Measurements from ENCODE around the gene SBSN. TPM values are rescaled to one million over a fixed set of nuclear protein-coding genes. Genes with fewer than 3 reads are reported as not detected.

SBSN gene
- total RNA-seq, 2 experiments from 2014 or later, result not detected

GRCh38 chr19:35501684-35502083, 26.4 kb downstream of the SBSN start:
- no peak for ATAC-seq
- intact Hi-C loops (cut with micrococcal nuclease), result no loop called here
- no peaks in the 10 kb centered on the region for H3K4me1 Mint-ChIP-seq (ENCODE audit: low read depth)
- DNase-seq, result no peak
- no peak for TF ChIP-seq CTCF (IDR thresholded peaks at IDR 0.05)
- H3K36me3 Mint-ChIP-seq (ENCODE audit: low read depth), result no peaks in the 10 kb centered on the region
- no peak overlapping the region for H3K4me3 Mint-ChIP-seq
- CTCF ChIA-PET, result interaction anchor here (1.2 to 1.4 kb wide), 2 partner anchors 9 to 149 kb away, joined by 3 to 7 read pairs; no protein-coding TSS in a partner anchor
- POLR2A ChIA-PET, result no interaction called here
- peaks cover 7% of the 10 kb centered on the region for H3K27me3 Mint-ChIP-seq
- H3K9me3 Mint-ChIP-seq, result no peaks in the 10 kb centered on the region
- H3K27ac Mint-ChIP-seq, result no peak overlapping the region

- no peak for TF ChIP-seq CTCF (IDR thresholded peaks at IDR 0.05)
- Mint-ChIP-seq H3K27me3 (peaks cover 3% of the 10 kb centered on the region), H3K9me3 (no peaks in the 10 kb centered on the region), H3K36me3 (ENCODE audit: low read depth) (no peaks in the 10 kb centered on the region), H3K27ac (no peak overlapping the region), H3K4me3 (no peak overlapping the region), H3K4me1 (ENCODE audit: low read depth) (no peaks in the 10 kb centered on the region)
- CTCF ChIA-PET, result interaction anchor here (1.2 kb wide), 1 partner anchor 148 kb away, joined by 3 read pairs; no protein-coding TSS in a partner anchor
- no peak for DNase-seq
- POLR2A ChIA-PET, result no interaction called here
- intact Hi-C loops (cut with micrococcal nuclease), result no loop called here
- no peak for ATAC-seq
Measured at GRCh38 chr19:35500611-35501010, 27.5 kb downstream of the SBSN start.

GRCh38 chr19:35498984-35499527, 29.1 kb downstream of the SBSN start:
- no peak for TF ChIP-seq CTCF (IDR thresholded peaks at IDR 0.05)
- Mint-ChIP-seq H3K27me3 (peaks cover 2% of the 10 kb centered on the region), H3K4me1 (ENCODE audit: low read depth) (peaks cover 8% of the 10 kb centered on the region), H3K4me3 (no peak overlapping the region), H3K27ac (no peak overlapping the region), H3K36me3 (ENCODE audit: low read depth) (no peaks in the 10 kb centered on the region), H3K9me3 (no peaks in the 10 kb centered on the region)
- DNase-seq (no peak), ATAC-seq (no peak)
- ChIA-PET POLR2A (no interaction called here), CTCF (no interaction called here)
- intact Hi-C loops (cut with micrococcal nuclease), result no loop called here

- POLR2A ChIA-PET, result no interaction called here
- no peaks in the 10 kb centered on the region for H3K36me3 Mint-ChIP-seq (ENCODE audit: low read depth)
- intact Hi-C loops (cut with micrococcal nuclease), result no loop called here
Measured at GRCh38 chr19:35498220-35498619, 29.9 kb downstream of the SBSN start.

More at GRCh38 chr19:35498220-35498619, 29.9 kb downstream of the SBSN start:
- no peak for TF ChIP-seq CTCF (IDR thresholded peaks at IDR 0.05)
- H3K9me3 Mint-ChIP-seq, result no peaks in the 10 kb centered on the region
- no peak for DNase-seq
- peaks cover 3% of the 10 kb centered on the region for H3K27me3 Mint-ChIP-seq
- no peak overlapping the region for H3K4me3 Mint-ChIP-seq
- H3K27ac Mint-ChIP-seq, result no peak overlapping the region
- CTCF ChIA-PET, result interaction anchor here (1.5 to 5.2 kb wide), 3 partner anchors 8 to 11 kb away, joined by 4 to 45 read pairs (median 5); no protein-coding TSS in a partner anchor
- peaks cover 8% of the 10 kb centered on the region for H3K4me1 Mint-ChIP-seq (ENCODE audit: low read depth)
- no peak for ATAC-seq

All from activated CD8-positive, alpha-beta T cell treated with anti-CD3 and anti-CD28 coated beads for 36 hours (primary cell).